ENCODE data around the gene LINS1.

LINS1 gene

GRCh38 chr15:100547961-100548360 lies 54.0 kb downstream of the LINS1 start:
- no peak for DNase-seq (ENCODE audit: low spot score)

- no peak for DNase-seq (ENCODE audit: low spot score)
Measured at GRCh38 chr15:100544946-100545345, 57.0 kb downstream of the LINS1 start.

GRCh38 chr15:100544338-100544841 lies 57.6 kb downstream of the LINS1 start:
- no peak for DNase-seq (ENCODE audit: low spot score)

GRCh38 chr15:100542290-100542689 lies 59.7 kb downstream of the LINS1 start:
- DNase-seq (ENCODE audit: low spot score), result no peak

- no peak for DNase-seq (ENCODE audit: low spot score)
Measured at GRCh38 chr15:100537331-100537730, 64.7 kb downstream of the LINS1 start.

GRCh38 chr15:100536733-100537132 lies 65.3 kb downstream of the LINS1 start:
- DNase-seq (ENCODE audit: low spot score), result no peak

GRCh38 chr15:100533886-100534285 lies 68.1 kb downstream of the LINS1 start:
- DNase-seq (ENCODE audit: low spot score), result no peak

- no peak for DNase-seq (ENCODE audit: low spot score)
Measured at GRCh38 chr15:100531823-100532327, 70.1 kb downstream of the LINS1 start.

GRCh38 chr15:100531204-100531603 lies 70.8 kb downstream of the LINS1 start:
- DNase-seq (ENCODE audit: low spot score), result no peak

GRCh38 chr15:100529556-100529955 lies 72.4 kb downstream of the LINS1 start:
- no peak for DNase-seq (ENCODE audit: low spot score)

- no peak for DNase-seq (ENCODE audit: low spot score)
Measured at GRCh38 chr15:100528833-100529428, 73.1 kb downstream of the LINS1 start, which contains the start of gene CERS3. CERS3 (minus strand) TSS chr15:100528950; CDS start chr15:100501849, 27,101 bp downstream.

GRCh38 chr15:100526027-100526481 lies 75.9 kb downstream of the LINS1 start:
- peak; percentile 83 for DNase-seq (ENCODE audit: low spot score)

GRCh38 chr15:100525436-100525835 lies 76.5 kb downstream of the LINS1 start:
- no peak for DNase-seq (ENCODE audit: low spot score)

GRCh38 chr15:100524326-100524725 lies 77.7 kb downstream of the LINS1 start:
- DNase-seq (ENCODE audit: low spot score), result no peak

GRCh38 chr15:100521907-100522306 lies 80.1 kb downstream of the LINS1 start:
- DNase-seq (ENCODE audit: low spot score), result no peak

GRCh38 chr15:100520132-100520921 lies 81.7 kb downstream of the LINS1 start:
- no peak for DNase-seq (ENCODE audit: low spot score)

GRCh38 chr15:100517846-100518245 lies 84.1 kb downstream of the LINS1 start:
- no peak for DNase-seq (ENCODE audit: low spot score)
